HG03039 (cell line): ENCODE data around the gene ABHD4.
"Not testable (repeated sequence)": the region's sequence is repeated elsewhere in the genome, so short reads cannot be mapped to it uniquely, and the experiment has no call there.

ENCODE experiments used
- ATAC-seq: cut with Tn5 transposase; IDR thresholded peaks from one replicate; pipeline ENCODE4 v1.9.1; 2021; ENCODE audit warnings: mild to moderate bottlenecking, moderate library complexity; ENCODE audit not compliant: unreplicated experiment

Gene ABHD4

DNA sequence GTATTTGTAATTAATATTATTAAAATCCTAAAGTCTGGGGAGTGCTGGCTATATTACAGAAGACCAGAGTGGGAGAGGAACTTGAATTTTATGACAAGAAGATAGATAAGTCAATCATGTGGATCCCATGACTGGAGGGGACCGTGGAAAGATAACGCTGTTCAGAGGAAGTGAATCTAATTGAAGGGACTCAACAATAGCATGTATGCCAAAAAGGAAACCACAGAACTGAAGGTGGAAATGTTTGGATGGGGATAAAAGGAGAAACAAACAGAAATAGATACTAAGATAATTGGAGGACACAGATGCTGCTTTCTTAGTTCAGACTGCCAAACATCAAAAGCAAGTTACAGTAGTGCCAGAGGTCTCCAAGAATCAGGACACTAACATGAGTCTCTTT is 24.9 kb downstream of the ABHD4 start:
- ATAC-seq: no peak

DNA sequence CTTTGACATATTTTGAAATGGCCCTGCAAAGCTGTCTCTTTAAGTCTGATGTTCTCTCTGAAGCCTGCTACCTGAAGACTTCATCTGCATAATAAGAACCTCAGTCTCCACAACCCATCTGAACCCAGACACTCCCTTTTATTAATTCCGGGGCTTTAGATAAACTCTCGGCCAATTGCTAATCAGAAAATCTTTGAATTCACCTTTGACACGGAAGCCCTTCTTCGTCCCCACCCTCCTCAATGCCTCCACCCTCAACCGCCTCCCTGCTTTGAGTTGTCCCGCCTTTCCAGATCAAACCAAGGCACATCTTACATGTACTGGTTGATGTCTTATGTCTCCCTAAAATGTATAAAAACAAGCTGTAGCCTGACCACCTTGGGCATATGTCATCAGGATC is 28.5 kb downstream of the ABHD4 start:
- no peak for ATAC-seq

DNA sequence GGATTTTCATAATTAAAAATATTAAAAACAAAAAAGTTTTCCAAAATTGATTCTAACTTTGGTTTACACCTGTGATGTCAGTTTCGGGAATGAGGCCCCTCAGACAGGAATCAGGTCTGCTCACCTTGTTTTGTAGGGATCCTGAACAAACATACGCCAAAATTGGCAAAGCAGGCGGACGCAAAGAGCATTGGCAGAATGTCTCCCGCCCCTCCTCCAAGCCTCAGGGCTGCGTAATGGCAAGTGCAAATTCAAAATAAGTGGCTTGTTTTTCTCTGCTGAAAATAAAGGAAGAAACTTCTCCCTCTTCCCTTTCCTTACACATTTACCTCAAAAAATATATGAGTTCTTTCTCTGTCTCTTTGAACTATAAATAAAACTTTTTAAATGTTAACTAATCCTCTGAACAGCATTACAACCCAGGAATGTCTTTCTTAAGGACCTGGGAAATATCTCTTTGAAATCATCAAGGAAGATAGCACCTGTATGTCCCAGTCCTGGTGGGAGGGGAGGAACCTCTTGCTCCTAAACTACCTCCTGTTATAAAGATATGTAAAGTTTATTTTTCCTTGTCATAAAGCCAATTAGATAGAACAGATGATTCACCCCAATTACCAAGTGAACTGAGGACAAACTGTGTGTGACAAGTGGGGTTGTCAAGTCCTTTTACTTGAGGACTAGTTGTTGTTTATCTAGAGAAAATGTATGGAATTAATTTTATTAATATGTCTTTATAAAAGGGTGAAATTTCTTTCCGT is 29.6 kb downstream of the ABHD4 start:
- ATAC-seq: no peak

DNA sequence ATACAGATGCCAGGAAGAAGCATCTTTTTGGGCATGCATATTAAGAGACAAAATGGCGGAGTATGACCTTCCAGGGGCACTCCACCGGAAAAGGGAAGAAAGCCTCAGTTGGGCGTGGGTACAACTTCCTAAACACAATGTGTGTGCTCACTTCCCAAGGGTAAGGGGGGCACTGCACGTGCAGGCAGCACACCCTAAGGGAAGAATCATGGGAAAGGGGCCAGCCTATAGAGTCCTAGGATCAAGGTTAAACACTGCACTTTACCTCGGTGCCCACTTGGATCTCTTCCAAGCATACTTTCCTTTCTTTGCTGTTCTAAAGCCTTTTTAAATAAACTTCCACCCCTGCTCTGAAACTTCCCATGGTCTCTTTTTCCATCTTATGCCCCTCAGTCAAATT is 31.3 kb downstream of the ABHD4 start:
- ATAC-seq: no peak

- no peak for ATAC-seq
These were observed 32.0 kb downstream of the ABHD4 start for GRCh38 chr14:22630066-22630465.

DNA sequence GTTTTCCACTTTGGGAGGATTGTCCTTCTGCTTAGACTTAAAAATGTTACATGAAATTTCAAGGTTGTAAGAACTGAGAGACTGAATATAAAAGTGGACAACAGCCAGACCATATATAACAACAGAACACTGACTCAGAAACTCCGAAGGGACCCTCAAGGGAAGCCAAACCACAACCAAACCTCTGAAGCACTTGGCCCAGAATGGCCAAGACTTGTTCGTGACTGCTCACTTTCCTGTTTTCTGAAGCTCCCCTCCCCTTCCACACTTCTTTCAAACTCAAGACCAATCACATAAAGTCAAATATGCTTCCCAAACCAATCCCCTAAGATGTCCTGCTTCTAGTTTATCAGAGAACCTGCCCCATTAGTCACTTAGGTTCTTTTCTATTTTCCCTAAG is 32.4 kb downstream of the ABHD4 start:
- ATAC-seq: no peak

- no peak for ATAC-seq
These were observed 36.3 kb downstream of the ABHD4 start for GRCh38 chr14:22634233-22634900.

DNA sequence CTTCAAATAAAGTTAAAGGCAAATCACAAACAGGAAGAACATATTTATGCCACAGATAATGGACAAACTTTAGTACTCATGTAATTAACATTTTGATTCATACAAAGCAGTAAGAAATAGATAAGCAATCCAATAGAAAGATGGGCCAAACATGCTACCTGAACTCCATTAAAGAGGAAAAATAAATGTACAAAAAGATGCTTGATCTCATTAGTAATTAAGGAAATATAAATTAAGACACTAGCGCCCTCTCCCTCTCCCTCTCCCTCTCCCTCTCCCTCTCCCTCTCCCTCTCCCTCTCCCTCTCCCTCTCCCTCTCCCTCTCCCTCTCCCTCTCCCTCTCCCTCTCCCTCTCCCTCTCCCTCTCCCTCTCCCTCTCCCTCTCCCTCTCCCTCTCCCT is 37.9 kb downstream of the ABHD4 start:
- ATAC-seq: not testable (repeated sequence)

DNA sequence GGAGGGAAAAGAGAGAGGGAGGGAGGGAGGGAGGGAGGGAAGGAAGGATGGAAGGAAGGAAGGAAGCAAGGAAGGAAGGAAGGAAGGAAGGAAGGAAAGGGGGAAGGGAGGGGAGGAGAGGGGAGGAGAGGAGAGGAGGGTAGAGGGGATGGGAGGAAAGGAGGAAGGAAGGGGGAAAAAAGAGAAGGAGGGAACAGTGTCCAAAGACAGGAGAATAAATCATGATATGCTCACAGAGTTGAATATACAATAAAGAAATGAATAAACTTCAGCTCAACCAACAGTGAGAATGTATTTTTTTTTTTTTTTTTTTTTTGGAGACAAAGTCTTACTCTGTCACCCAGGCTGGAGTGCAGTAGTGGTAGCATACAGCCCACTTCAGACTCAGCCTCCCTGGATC is 42.1 kb downstream of the ABHD4 start:
- ATAC-seq: no peak

- no peak for ATAC-seq
These were observed 43.7 kb downstream of the ABHD4 start for GRCh38 chr14:22641846-22642245.

GRCh38 chr14:22644305-22644635 is 46.2 kb downstream of the ABHD4 start, which contains the start of gene OR6J1:
Gene OR6J1 (minus strand): TSS chr14:22644352. CDS start chr14:22634811, 9,541 bp downstream.
- ATAC-seq: no peak

- ATAC-seq: no peak
These were observed 48.6 kb downstream of the ABHD4 start for GRCh38 chr14:22646570-22647254.

GRCh38 chr14:22648506-22648905 is 50.4 kb downstream of the ABHD4 start:
- no peak for ATAC-seq

- ATAC-seq: no peak
These were observed 52.1 kb downstream of the ABHD4 start for GRCh38 chr14:22650046-22650739.

DNA sequence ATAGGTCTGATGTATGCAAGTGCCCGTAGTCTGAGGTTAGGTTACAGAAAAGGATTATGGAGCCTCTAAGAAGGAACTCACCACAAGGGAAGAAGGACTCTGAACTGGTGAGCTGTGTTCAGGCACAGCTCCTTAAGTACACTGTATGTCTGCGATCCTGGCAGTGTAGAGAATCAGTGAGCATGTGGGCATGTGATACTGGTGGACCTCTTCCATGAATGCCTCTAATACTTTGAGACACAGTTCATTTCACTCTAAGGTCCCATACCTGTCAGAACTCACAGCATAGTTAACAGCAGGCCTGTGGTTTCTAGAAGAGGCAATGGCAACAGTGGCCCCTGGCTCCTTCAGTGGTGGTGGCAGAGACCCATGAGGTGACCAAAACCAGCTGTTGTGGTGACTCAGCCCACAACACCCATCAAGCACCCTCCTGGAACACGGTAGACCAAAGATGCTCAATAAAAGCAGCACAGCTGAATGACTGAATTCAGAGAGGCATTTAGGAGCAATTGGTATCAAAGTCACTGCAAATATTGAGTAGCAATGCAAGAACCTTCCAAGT is 52.9 kb downstream of the ABHD4 start:
- ATAC-seq: no peak

- ATAC-seq: no peak
These were observed 53.5 kb downstream of the ABHD4 start for GRCh38 chr14:22651586-22651985.

- ATAC-seq: peak; percentile 68
These were observed 55.0 kb downstream of the ABHD4 start for GRCh38 chr14:22653012-22653621.

- ATAC-seq: no peak
These were observed 58.1 kb downstream of the ABHD4 start for GRCh38 chr14:22656226-22656625.

GRCh38 chr14:22656945-22657731 is 59.0 kb downstream of the ABHD4 start:
- ATAC-seq: no peak

DNA sequence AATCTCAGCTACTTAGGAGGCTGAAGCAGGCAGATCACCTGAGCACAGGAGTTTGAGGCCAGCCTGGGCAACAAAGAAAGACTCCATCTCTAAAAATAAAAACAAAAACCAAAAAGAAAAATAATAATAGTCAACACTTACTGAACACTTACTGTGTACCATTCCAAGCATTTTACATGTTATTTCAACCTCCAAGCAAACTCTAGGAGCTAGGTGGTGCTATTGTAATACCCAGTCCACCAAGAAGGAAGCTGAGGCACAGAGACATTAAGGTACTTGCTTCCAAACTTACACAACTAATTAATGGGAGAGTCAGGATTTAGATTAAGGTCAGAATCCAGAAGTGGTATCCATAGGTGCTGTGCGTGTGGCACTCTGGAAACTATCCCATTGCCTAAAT is 59.8 kb downstream of the ABHD4 start:
- ATAC-seq: no peak
